ENCODE data around the gene ZNF770.
A peak's percentile ranks its signal among the peaks of the same experiment; 100 is the strongest.

ZNF770 gene, protein sequence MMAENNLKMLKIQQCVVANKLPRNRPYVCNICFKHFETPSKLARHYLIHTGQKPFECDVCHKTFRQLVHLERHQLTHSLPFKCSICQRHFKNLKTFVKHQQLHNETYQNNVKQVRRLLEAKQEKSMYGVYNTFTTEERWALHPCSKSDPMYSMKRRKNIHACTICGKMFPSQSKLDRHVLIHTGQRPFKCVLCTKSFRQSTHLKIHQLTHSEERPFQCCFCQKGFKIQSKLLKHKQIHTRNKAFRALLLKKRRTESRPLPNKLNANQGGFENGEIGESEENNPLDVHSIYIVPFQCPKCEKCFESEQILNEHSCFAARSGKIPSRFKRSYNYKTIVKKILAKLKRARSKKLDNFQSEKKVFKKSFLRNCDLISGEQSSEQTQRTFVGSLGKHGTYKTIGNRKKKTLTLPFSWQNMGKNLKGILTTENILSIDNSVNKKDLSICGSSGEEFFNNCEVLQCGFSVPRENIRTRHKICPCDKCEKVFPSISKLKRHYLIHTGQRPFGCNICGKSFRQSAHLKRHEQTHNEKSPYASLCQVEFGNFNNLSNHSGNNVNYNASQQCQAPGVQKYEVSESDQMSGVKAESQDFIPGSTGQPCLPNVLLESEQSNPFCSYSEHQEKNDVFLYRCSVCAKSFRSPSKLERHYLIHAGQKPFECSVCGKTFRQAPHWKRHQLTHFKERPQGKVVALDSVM

DNA sequence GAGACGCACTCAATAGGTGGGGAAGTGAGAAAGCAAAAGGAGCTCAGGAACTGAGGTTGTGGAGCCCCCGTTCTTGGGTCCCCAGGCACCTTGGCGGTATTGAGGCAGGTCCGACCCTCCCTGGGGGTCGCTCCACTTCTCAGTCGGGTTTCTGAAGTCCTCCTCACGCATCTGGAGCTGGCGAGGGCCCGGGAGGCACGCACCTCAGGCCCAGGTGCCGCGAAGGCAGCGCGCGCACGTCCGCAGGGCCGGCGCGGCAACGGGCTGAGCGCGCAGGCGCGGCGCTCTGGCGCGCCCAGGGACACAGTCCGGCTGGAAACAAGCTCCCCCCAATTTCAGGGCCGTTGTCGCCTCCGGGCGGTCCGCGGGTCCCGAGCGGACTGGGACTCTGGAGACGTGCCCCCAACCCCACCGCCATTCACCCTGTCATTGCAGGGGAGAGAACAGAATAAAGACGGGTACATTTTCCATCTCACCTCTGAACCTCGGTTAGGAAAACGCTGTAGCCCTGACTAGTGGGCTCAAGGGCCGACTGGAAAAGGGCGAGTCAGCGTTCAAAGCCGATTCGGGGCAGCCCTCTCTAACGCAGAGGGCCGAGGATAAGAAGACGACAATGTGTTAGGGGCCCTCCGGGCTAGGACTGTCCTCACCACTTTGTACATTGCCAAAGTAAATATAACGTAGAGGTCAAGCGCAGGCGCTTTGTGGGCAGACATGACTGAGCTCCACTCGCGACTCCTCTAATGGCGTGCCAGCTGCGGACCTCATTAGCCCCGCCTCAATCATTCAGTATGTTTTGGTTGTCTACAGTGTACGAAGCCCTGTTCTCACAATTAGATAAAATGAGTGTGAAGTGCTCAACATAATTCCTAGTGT is at the start of gene ZNF770:
TSS of gene ZNF770 (minus strand) at position 261 of the 876 bp plus-strand sequence. CDS start 4,853 bp downstream, outside the sequence.
- DNase-seq (ENCODE audit: low read depth in 2 of 2) = peak; percentile 72 to 77

DNA sequence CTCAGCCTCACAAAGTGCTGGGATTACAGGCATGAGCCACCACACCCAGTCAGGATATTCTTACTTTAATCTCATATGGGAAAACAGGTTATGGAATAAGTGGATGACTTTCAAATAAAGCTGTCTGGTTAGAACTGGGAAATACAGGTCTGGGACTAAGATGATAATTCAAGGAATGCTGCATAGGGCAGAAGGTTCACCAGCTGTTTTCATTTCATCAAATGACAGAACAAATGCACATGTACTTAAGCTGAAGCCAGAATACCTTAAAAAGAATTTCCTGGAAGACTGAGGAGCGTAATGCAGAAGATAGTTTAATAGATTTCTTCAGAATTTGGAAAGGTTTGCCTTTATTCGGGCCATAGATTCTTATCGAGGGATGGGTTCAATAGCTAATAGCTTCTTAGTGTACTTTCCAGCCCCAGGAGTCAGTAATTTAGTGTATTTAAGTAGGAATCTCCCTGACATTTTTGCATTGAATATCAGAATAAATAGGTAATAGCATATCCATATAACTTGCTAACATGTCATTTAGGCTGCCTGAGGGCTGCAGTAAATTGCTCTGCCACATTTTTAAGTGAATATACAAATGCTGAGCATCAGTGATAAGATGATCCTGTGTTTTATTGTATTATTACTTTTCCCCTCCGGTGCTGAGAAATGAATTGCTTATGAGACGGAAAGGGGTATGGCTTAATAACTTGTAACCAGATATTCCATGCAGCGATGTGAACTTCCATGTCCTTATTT is 40.3 kb upstream of the ZNF770 start:
- no peak for DNase-seq (ENCODE audit: low read depth in 2 of 2)

DNA sequence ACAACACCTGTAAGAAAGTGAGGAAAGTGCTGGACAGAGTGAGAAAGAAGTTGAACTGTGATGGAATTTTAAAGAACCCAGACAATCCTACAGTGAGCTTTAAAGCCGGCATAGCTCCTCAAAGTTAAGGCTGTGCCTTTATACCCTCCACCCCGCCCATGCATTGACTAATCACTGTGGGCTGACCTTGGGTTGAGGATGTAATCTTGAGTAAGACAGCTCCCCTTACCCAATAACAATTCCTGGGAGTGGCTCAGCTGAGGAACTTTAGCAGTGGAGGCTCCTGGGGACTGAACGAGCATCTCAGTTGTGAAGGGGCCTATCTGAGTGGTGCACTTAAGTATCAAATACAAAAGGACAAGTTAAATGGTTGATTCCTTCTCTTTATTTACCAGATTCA is 35.7 kb upstream of the ZNF770 start:
- no peak for DNase-seq (ENCODE audit: low read depth in 2 of 2)

DNA sequence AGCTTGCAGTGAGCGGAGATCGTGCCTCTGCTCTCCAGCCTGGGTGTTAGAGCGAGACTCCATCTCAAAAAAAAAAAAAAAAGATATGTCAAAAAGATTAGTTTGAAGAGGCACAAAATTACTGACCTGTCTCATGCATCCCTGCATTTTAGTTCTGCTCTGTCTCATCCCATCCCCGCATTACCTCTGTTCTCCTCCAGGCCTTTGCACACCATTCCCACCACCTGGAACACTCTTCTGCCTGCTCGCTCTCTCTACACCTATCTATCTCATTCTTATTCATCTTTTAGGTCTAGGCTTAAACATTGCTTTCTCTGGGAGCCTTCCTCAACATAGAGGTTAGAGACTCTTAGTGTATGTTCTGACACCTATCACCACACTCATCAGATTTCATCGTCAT is 32.9 kb upstream of the ZNF770 start:
- DNase-seq (ENCODE audit: low read depth in 2 of 2) = no peak

DNA sequence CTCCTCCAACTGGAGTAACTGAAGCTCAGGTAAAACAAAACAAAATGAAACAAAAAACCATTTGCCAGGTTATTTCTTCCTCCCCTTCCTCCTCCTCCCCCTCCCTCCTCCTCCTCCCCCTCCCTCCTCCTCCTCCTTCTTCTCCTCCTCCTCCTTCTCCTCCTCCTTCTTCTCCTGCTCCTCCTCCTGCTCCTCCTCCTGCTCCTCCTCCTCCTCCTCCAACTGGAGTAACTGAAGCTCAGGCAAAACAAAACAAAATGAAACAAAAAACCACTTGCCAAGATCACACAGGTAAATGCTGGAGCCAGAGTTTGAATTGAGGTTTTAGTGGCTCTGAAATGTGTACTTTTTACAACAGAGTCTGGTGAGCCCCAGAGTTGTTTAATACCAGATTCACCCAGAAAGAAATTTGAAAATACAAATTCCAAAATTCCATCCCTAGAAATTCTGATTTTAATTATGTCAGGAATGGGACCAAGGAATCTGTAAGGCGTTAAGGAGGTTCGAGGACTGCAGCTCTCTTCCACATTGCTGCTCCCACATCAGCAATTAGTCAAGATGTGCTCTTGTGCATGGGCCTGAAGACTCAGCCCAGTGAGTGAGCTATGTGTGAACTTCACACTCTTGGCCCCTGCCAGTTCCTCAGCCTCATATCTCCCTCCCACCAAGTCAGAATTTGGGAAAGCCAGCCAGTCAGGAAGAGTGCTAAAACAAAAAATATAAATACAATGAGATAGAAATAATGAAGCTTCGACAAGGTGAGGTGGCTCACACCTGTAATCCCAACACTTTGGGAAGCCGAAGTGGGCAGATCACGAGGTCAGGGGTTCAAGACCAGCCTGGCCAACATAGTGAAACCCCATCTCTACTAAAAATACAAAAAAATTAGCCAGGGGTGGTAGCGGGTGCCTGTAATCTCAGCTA is 31.6 kb upstream of the ZNF770 start:
- no peak for DNase-seq (ENCODE audit: low read depth in 2 of 2)

DNA sequence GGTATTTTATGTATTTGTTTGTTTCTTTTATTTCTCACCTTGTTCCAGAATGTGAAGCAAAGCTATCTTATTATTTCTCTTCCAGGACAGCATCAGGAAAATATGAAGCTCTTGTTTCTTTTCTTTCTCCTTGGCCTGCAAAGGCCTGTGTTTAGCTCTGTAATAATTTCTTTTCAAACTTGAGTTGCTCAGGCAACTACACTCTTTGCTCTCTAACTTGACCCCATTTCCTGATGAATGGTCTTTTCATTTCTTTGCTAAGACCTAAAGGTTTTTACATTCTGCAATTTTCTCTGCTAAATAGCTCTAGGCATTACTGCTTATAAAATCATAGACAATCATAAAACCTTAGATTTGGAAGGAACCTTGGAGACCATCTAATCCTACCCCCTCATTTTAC is 26.2 kb upstream of the ZNF770 start:
- DNase-seq (ENCODE audit: low read depth in 2 of 2) = no peak

DNA sequence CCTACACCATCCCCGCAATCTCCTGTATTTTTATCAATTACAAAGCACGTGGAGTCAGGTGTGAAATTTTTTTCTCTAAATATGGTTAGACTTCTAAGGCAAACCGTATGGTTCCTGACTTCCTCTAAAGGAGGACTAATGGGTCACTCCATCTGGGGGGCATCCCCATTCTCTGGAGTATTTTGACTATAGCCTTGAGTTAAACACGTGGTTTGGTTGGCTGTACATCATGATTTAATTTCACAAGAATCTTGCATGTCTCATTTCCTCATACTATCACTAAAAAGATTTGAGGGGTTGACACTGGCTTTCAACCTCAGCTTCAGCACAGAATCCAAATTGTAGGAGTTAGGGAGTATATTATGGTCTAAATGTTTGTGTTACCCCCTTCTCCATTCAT is 25.3 kb upstream of the ZNF770 start:
- DNase-seq (ENCODE audit: low read depth in 2 of 2) = no peak

DNA sequence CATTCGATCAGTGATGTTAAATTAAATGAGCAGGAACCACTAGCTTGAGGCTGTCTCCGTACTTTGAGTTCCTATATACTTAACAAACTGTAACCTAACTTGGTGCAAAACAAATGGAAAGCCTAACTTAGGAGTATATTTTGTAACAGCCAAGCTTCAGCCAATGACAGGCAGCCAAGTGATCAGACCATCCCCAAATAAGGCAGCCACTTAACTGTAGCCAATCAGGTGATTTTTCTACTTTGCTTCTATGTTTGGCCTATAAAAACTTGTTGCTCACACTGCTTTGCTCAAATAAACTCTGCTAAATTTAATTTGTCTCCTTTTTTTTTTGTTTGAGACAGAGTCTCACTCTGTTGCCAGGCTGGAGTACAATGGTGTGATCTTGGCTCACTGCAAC is 19.3 kb upstream of the ZNF770 start:
- no peak for DNase-seq (ENCODE audit: low read depth in 2 of 2)

DNA sequence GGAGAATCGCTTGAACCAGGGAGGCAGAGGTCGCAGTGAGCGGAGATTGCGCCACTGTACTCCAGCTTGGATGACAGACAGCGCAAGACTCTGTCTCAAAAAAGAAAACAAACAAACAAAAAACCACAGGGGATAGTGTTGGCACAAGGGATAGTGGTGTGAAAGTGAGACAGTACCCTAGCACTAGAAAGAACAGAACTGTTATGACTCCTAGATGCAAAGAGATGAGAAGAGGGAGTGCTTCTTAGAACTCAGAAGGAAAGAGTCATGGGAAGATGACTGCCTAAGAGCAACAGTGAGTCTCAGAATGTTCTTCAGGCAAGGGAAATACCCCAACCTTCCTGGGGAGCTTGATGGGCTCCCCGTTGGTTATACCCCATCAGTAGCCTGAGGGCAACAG is 17.8 kb upstream of the ZNF770 start:
- DNase-seq (ENCODE audit: low read depth in 2 of 2) = no peak

DNA sequence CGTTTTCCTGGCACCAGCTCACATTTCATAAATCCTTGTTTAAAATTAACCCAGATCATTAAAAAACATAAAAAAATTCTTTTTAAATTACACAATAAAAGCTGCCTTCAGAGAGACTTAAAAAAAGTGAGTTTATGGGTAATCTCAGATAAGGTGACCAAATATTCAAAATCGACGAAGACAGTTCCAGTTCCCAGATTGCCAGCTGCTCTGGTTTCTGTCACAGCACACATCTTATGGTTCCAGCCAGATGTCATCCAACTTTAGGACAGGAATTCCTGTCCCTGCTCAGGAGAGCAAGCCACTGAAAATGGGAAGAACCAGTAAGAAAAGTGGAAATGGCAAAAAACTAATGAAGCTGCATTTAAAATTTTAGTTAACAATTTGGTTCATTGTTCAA is 15.8 kb upstream of the ZNF770 start:
- no peak for DNase-seq (ENCODE audit: low read depth in 2 of 2)

DNA sequence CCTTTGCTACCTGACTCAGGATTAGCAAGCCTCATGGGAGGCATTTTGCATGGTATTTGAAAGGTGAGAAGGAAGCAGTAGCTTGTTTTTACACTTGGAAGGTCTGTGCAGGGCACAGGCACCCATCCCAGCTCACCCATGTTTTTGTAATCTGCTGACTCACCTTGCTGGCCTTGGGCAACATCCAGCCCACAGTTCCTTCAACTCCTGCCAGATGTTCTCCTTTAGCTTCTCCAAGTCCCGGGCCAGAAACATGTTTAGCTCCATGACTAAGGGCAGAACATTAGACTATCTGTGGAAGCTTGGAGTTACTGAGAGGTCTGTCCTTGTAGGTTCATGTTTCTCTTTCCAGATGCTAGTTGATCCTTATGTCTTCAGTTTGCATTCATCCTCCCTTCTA is 12.4 kb upstream of the ZNF770 start:
- DNase-seq (ENCODE audit: low read depth in 2 of 2) = no peak

DNA sequence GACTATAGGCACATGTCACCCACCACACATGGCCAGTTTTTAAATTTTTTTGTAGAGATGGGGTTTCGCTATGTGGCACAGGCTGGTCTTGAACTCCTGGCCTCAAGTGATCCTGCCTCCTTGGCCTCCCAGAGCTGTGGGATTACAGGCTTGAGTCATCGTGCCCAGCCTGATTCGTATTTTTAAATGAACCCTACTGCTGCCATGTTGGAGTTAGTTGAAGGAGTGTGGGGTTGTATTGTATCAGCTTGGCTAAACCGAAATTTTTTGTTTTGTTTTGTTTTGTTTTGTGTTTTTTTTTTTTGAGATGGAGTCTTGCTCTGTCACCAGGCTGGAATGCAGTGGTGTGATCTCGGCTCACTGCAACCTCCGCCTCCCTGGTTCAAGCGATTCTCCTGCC is 11.8 kb upstream of the ZNF770 start:
- no peak for DNase-seq (ENCODE audit: low read depth in 2 of 2)

DNA sequence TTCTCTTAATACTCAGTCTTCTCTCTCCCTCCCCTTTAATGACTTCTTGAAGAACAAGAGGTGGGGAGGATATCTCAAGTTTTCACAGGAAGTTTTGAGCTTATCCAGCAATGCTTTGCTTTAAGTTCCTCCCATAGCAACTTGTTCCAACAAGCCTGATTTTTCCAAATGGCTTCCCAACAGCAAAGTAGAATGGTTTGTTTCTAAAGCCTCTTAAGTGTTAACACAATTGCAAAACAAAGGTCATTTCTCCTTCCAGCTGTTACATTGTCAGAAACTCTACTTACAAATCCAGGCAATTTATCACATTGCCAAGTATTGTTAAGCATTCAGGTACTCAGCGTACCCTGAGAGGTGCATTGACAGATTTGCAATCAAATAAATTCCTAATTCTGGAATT is 6.8 kb upstream of the ZNF770 start:
- no peak for DNase-seq (ENCODE audit: low read depth in 2 of 2)

DNA sequence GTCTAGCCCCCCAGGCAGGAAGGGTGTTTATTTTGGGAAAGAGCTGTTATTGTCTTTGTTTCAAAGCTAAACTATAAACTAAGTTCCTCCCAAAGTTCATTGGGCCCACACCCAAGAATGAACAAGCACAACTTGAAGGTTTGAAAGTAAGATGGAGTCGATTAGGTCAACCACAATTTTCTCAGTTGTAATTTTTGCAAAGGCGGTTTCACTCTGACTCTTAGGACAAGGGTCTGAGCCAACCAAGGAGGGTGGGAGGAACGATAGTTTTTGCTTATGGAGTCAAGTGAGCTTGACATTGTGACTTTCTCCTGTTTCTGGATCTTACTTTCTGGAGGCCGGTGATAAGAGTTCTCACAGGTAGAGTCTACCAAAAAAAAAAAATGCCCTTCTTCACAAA is 5.8 kb upstream of the ZNF770 start:
- no peak for DNase-seq (ENCODE audit: low read depth in 2 of 2)

DNA sequence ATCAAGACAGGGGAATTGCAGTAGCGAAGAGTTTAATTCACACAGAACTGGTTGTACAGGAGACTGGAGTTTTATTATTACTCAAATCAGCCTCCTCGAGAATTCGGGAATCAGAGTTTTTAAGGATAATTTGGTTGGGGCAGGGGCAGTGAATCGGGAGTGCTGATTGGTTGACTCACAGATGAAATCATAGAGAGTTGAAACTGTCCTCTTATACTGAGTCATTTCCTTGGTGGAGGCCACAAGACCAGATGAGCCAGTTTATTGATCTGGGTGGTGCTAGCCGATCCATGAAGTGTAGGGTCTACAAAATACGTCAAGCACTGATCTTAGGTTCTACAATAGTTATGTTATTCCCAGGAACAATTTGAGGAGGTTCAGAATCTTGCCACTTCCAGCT is 5.3 kb upstream of the ZNF770 start:
- no peak for DNase-seq (ENCODE audit: low read depth in 2 of 2)

DNA sequence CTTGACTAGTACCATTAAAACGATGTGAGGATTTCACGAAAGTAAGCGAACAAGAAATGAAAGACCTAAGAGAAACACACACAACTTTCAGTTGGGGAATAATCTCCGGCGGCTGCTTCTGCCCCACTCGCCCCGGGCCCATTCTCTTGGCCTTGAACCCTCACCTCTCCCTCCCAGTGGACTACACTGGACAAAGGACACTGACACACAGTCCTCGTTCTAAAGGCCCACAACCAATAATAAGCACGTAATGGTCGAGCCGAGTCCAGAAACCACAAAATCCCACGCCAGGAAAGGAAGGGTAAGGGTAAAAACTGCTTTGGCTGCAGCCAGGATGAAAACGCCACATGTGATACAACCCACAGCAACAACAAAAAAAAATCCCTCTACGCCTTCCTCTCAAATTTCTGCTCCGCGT is 469 bp downstream of the ZNF770 start:
- no peak for DNase-seq (ENCODE audit: low read depth in 2 of 2)

DNA sequence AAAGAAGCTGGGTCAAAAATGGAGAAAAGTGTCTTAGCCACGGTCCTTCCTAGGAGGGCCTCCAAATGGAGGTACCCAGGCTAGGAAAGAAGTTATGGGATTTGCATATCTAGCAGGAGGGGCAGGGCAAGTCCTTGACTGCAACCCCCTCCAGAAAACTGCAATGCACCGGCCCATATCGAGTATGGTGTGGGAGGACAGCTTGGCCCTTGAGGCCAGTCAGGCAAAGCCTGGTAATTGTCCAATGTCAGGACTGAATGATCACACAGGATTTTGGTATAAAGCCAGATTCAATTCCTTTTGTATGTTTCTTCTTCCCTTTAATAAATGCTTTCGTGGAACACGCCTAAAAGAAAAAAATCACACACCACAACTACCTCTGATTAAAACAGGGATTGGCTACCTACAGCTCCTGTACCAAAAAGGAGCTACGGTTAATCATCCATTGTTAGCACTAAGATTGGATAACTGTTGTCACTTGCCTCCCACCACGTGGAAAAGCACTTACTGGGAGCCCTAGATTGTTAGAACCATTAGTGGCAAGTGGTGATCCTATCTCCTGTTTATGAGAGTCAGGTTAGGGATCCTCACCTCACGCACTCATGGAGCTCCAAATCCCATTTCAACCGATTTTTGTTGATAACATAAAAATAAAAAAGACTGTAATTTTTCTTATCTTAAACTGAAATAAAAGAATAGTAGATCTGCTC is 1.2 kb downstream of the ZNF770 start:
- no peak for DNase-seq (ENCODE audit: low read depth in 2 of 2)

DNA sequence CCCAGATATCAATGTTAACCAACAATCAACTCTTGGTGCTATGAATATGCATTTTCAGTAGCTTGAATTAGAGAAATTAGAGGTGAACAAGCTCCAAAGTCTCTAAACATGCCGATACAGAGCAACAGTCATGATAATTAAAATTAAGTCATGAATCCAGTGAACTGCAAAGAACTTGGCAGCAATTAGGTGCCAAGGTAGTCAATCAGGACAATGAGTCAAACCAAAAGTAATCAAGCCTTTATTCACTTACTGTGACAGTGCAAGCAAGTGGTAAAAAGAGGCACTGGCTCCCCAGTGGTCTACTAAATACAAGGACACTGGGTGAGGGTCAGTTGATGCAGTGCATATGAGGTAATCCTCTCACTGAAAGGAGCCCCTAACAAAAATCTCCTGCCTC is 1.8 kb downstream of the ZNF770 start:
- no peak for DNase-seq (ENCODE audit: low read depth in 2 of 2)

DNA sequence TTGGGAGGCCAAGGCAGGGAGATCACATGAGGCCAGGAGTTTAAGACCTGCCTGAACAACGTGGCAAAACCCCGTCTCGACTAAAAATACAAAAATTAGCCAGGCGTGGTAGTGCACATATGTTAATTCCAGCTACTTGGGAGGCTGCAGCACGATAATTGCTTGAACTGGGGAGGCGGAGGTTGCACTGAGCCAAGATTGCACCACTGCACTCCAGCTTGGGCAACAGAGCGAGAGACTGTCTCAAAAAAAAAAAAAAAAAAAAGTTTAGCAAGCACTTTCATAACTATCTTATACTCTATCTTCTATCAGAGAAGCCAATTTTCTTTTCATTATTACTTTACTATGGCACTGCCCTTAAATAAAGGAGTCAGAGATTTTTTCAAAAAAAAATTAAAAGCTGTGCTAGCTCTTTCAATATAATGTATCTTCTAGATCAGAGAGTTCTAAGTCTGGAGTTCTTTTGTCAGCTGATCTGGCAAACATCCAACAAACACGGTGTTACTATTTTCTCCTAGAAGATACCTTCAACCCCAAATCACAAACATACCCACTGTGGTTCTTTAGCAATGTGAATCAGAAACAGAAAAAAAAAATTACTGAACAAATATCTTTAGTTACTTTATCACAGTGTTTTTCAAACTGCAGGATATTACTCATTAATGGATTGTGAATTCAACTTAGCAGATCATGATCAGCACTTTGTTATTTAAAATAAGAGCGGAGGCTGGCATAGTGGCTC is 3.0 kb downstream of the ZNF770 start:
- DNase-seq (ENCODE audit: low read depth in 2 of 2) = no peak
